Left ventricle myocardium inferior (tissue), 1 donor: Measurements from ENCODE around the gene SEC31B. TPM values are rescaled to one million over a fixed set of nuclear protein-coding genes. Genes with fewer than 3 reads are reported as not detected.

Experiments used
- DNase-seq: peaks from one replicate; pipeline ENCODE4 v3.0.0-alpha.2; 2020
- H3K27ac ChIP-seq: fragments of 200-600 bp; replicated peaks from 2 replicates; pipeline ENCODE4 v1.8.0; 2021
- H3K27me3 ChIP-seq: fragments of 200-600 bp; 2 replicates; pipeline ENCODE4 v1.8.0; 2021; ENCODE audit warnings: low read depth
- H3K36me3 ChIP-seq: fragments of 200-600 bp; 2 replicates; pipeline ENCODE4 v1.8.0; 2021
- H3K4me1 ChIP-seq: fragments of 200-600 bp; 2 replicates; pipeline ENCODE4 v1.8.0; 2021
- H3K4me3 ChIP-seq: fragments of 200-600 bp; 2 replicates; pipeline ENCODE4 v1.8.0; 2021; ENCODE audit warnings: mild to moderate bottlenecking, moderate library complexity
- H3K9me3 ChIP-seq: fragments of 200-600 bp; replicated peaks from 2 replicates; pipeline ENCODE4 v1.8.0; 2021
- CTCF ChIP-seq: fragments of 200-600 bp; IDR thresholded peaks from 2 replicates; pipeline ENCODE4 v1.8.0; 2021; ENCODE audit warnings: antibody characterized with exemption, mild to moderate bottlenecking, borderline replicate concordance
- intact Hi-C: fragments of 100-400 bp; cut with micrococcal nuclease; formaldehyde crosslinking; loops from one replicate; pipeline ENCODE4 v1.11.0; 2022
- total RNA-seq: library from RNA; stranded (reverse); fragmentation: NEBNext Ultra II Directional; extraction: Animal tissue kit (Norgen Biotek cat#: 25700); gene quantifications from one replicate; pipeline ENCODE4 v1.2.1, GENCODE V29; 2021
- donor health status: DM: no; HTN: yes; CAD: no; lungs with severe emphysema.

Gene SEC31B
- total RNA-seq, 1 donor from 2014 or later, result 8.8 TPM

- H3K4me3 ChIP-seq, result no peak overlapping the region
- no peak overlapping the region for H3K27ac ChIP-seq
- H3K36me3 ChIP-seq, result no peaks in the 10 kb centered on the region
- TF ChIP-seq CTCF, result no peak
- no peaks in the 10 kb centered on the region for H3K4me1 ChIP-seq
- intact Hi-C loops, result no loop called here
- peaks cover 7% of the 10 kb centered on the region for H3K9me3 ChIP-seq
- peaks cover 32% of the 10 kb centered on the region for H3K27me3 ChIP-seq
- no peak for DNase-seq
Measured at GRCh38 chr10:100446130-100446761, 73.4 kb downstream of the SEC31B start.

GRCh38 chr10:100442548-100442947, 77.1 kb downstream of the SEC31B start:
- DNase-seq, result no peak
- intact Hi-C loops, result no loop called here
- no peak overlapping the region for H3K4me3 ChIP-seq
- H3K9me3 ChIP-seq, result peaks cover 7% of the 10 kb centered on the region
- no peaks in the 10 kb centered on the region for H3K4me1 ChIP-seq
- H3K27ac ChIP-seq, result no peak overlapping the region
- H3K27me3 ChIP-seq, result peaks cover 8% of the 10 kb centered on the region
- no peaks in the 10 kb centered on the region for H3K36me3 ChIP-seq
- TF ChIP-seq CTCF, result no peak

- Histone ChIP-seq H3K27me3 (peaks cover 20% of the 10 kb centered on the region), H3K36me3 (no peaks in the 10 kb centered on the region), H3K4me1 (no peaks in the 10 kb centered on the region), H3K9me3 (no peaks in the 10 kb centered on the region), H3K27ac (no peak overlapping the region), H3K4me3 (no peak overlapping the region)
- no peak for DNase-seq
- no peak for TF ChIP-seq CTCF
- intact Hi-C loops, result no loop called here
Measured at GRCh38 chr10:100438674-100439315, 80.9 kb downstream of the SEC31B start.

Other genes with a start within 250 kb of the SEC31B start
- 21.0 TPM for gene BLOC1S2, start 233.2 kb downstream of the SEC31B start, total RNA-seq
- not detected for gene PKD2L1, start 189.6 kb downstream of the SEC31B start, total RNA-seq
- gene SCD, start 172.6 kb downstream of the SEC31B start, total RNA-seq, result 4.8 TPM
- gene WNT8B, start 56.9 kb downstream of the SEC31B start, total RNA-seq, result not detected
- gene NDUFB8, start 10.0 kb upstream of the SEC31B start, total RNA-seq, result 430 TPM
- 53.4 TPM for gene HIF1AN, start 16.1 kb upstream of the SEC31B start, total RNA-seq
- not detected for gene PAX2, start 225.7 kb upstream of the SEC31B start, total RNA-seq